Hippocampal formation (tissue), 2 donors: ENCODE data around the gene TEX19.

Source experiments
- DNase-seq, 2 donors: peaks; one replicate each; lab custom pipeline; 2025; lab: John Stamatoyannopoulos, UW

Gene TEX19

GRCh38 chr17:82321947-82322466, 37.0 kb upstream of the TEX19 start:
- no peak for DNase-seq

DNA sequence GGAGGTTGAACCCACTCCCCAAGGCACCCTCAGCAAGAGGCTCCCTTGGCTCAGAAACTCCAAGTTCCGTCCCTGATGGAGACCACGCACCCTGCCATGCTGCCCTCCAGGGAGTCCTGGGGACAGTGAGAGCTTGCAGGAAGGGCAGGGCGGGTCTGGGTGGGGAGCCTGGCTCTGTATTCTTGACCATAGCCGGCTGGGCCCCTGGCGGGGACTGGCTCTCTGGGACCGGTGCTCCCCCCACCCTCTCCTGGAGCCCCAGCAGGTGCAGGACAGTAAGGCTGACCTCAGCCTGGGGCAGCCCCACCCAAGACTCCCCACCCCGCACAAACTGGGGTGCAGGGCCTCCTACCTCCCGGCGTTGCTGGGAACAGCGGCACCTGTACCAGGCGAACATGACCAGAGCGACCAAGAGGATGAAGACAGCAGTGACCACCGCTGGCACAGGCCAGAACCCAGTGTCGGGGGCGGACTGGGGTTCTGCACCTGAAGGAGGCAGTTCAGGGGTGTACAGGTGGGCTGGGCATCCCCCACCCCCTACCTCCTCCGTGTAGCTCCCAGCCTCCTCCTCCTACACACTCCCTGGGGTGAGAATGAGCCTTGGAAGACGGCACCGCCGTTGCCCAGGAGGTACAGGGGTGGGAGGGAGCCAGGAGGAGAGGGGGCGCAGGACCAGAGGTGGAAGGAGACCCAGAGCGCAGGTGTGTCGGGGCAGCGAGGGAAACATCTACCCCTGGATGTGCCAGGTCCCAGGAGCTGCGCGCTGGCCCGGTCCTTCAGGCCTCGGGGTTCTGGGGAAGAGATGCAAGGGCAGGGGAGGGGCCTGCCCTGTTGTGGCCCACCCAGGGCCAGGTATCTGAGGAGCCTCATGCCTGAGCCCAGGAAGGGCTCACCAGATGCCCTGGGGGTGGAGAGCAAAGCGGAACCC, 36.3 kb upstream of the TEX19 start:
- DNase-seq: no peak

- no peak for DNase-seq
These were observed 35.4 kb upstream of the TEX19 start for GRCh38 chr17:82323514-82324234.

DNA sequence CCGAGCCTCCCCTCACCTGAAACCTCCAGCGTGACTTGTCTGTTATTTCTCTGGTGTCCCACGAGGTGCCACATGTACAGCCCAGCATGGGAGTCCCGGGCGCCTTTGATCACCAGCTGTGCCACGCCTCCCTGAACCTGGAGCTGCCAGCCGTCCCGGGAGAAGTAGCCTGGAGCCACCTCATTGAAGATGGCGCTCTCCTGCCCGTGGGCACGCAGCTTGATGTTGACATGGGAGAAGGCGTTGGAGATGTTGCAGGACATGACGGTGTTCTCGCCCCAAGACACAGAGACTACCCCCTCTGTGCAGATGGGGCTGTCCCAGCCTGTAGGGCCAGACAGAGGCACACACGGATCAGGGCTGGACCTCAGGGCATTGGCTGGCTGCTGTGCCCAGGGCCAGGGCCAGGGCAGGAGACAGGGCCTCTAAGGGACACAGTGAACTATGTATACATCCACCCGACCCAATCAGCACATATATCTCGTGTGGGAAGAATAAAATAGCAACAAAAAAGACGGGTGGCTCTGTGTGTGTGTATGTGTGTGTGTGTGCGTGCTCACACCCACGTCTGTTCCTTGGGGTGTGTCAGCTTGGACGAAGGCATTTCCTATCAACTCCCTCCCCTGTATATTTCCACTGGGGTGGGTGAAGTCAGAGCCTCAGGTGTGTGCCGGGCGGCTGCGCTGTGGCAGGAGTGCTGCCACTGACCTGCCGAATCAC, 34.3 kb upstream of the TEX19 start:
- no peak for DNase-seq

DNA sequence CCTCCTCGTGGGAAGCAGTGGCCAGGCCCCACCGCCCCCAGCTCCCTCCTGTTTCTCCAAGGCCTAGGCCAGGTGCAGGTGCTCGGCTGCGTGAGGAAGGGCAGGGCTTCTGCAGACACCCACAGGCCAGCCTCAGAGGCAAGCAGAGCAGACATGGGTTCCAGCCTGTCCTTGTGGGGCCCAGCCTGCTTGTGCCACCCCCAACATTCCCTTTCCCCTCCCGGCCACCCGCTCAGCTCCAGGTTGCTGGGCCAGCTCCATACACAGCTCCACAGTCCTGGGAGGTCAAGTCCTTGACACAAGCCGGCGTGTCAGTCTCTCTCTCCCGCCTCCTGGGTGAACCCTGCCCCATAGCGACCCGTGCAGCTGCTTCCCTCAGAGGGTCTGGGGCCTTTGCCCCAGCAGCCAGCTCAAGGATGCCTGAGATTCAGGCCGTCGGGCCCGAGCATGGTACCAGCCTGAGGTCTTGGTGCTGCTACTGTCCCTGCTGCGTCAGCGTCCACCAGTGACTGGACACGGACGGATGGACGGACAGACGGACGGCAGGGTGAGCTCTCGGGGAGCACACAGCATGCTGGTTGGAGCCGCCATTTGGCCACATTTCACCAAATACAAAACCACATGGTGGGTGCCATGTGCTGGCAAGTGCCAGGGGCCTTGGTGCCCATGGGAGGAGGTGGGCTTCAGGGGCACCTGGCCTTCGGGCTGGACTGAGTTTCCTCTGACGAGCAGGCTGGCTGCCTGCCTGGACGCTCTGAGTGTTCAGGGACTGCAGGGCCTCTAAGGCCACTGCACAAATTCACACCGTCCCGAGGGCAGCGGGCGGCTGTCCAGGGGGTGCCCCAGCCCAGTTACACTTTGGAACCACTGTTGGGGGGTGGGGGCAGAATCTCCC, 33.5 kb upstream of the TEX19 start:
- DNase-seq: no peak

DNA sequence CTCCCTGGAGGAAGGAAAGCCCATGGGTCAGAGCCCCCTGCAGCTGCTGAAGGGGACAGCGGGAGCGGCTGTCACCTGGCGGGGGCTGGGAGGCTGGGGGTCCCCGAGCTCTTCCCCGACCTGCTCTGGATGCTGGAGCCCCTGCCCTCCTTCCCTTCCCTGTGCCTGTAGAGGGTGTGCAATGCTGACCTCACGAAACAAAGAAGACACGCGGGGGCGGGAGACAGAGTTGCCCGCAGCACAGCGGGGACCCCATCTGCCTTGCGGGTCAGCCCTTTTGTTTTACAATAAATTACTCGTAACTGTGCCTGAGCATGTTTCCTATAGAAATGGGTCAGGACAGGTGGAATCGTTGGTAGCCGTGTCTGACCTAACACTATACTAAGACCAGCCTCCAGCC, 31.8 kb upstream of the TEX19 start:
- DNase-seq: no peak

- DNase-seq: no peak
These were observed 31.3 kb upstream of the TEX19 start for GRCh38 chr17:82327757-82328140.

DNA sequence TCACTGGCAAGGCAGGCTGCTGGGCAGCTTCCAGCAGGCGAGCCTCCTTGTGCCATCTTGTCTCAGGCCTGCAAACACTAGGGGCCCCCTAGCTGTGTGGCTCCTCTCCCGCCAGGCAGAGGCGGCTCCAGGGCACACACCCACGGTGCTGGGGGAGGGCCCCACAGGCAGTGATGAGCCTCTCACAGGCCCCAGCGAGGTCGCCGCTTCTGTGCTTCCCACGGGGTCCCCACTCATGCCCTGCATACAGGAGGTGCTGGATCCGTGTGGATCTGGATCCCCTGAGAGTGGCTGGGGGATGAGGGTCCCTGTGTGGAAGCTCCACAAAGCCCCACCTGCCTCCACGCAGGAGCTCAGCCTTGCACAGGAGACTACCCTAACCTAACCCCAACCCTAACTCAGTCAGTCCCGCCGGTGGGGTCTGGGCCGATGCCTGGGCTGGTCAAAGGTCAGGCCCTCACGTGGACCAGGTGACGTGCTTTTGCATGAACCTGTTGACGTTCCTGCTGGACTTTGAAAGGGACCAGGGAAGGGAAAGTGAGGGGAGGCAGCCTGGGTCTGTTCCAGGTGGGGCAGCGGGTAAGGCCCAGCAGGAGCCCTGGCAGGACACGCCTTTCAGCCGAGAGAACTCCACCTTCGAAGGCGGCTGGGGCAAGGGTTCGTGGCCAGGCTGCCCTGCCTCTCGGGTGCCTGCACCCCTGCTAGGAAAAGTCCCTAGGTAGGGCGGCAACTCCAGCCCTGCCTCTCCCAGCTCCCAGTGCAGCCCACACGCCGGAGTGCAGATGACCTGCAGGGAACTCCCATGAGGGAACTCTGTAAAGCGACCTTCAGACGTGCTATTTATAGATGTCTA, 30.7 kb upstream of the TEX19 start:
- no peak for DNase-seq

DNA sequence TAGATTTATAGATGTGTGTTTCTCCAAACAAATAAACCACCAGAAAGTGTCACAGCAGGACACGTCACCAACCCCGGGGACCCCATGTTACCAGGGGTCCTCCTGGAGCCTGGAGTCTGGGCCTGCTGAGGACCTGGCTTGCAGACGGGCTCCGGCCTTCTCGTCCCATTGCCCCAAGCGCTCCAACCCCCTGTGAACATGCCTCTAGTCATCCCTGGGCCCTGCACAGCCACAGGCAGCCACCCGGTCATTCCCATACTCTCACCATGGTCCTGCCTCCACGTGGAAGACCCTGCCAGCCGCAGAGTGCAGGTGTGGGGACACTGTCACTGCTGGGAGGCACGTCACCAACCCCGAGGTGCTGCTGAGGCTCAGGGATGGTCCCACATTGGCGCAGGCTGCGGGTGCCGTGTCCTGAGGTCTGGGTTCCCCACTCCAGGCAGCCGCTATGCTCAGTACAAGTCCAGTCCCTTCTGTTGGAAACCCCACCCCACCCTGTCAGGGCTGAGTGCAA, 30.0 kb upstream of the TEX19 start:
- no peak for DNase-seq

- DNase-seq: no peak
These were observed 29.2 kb upstream of the TEX19 start for GRCh38 chr17:82329683-82330321.

GRCh38 chr17:82330322-82331239, 28.5 kb upstream of the TEX19 start:
- DNase-seq: no peak

DNA sequence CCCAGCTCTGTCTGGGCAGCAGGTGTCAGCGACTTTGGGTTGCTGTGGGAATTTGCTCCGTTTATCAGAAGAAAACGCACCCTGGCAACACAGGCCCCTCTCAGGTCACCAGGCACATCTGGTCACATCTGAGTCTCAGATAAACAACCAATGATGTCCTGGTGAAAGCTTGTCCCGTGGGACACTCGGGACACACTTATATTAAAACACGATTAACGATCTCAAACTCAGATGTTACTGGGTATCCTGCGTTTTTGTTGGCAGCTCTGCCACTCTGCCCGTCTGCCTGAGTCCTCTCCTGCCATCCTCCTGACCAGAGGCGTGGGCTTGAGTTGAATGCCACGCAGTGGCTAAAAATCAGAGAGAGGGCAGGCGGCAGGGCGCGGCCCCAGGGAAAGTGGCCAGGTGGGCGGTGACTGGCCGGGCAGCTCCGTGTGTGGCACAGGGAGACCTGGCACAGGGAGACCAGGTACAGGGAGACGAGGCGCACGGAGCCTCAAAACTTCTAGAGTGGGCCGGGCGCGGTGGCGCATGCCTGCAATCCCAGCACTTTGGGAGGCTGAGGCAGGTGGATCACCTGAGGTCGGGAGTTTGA, 27.6 kb upstream of the TEX19 start:
- no peak for DNase-seq

- DNase-seq: no peak
These were observed 26.3 kb upstream of the TEX19 start for GRCh38 chr17:82332669-82333278.

GRCh38 chr17:82333279-82334171, 25.5 kb upstream of the TEX19 start, which contains the start of gene SECTM1:
TSS of gene SECTM1 (minus strand) at chr17:82333766. CDS start at chr17:82327240, 6,526 bp downstream.
- no peak for DNase-seq

GRCh38 chr17:82334204-82334621, 24.8 kb upstream of the TEX19 start:
- no peak for DNase-seq

- DNase-seq: no peak
These were observed 24.2 kb upstream of the TEX19 start for GRCh38 chr17:82334622-82335394.
